K562 (cell line): ENCODE measurements around the gene GLMN. TPM values are rescaled to one million over a fixed set of nuclear protein-coding genes. Genes with fewer than 3 reads are reported as not detected.

Source experiments
- MYBL2 ChIP-seq, 2 experiments: fragments of 450-650 bp in 1 of 2; sonication (generic) in 1 of 2; formaldehyde crosslinking in 1 of 2; IDR thresholded peaks; 2 replicates each; pipeline versions ENCODE4 v1.6.1 to v1.8.1; 2017 to 2022; ENCODE audit warnings: borderline replicate concordance in 1 of 2, inconsistent platforms in 1 of 2, low read depth in 1 of 2, mild to moderate bottlenecking in 1 of 2, missing genetic modification reagents in 1 of 2, moderate library complexity in 1 of 2
- PCBP2 ChIP-seq: fragments of 200-400 bp; formaldehyde crosslinking; IDR thresholded peaks from 2 replicates; pipeline ENCODE4 v1.6.1; 2018; ENCODE audit warnings: low read length, low read depth, mild to moderate bottlenecking, moderate library complexity; ENCODE audit not compliant: poor library complexity, severe bottlenecking
- REST ChIP-seq, 2 experiments: fragments of 450-650 bp; formaldehyde crosslinking in 1 of 2; IDR thresholded peaks; 2 replicates each; pipeline versions ENCODE4 v1.4.0 to v1.6.1; 2014 to 2020; ENCODE audit warnings: mild to moderate bottlenecking in 2 of 2, borderline replicate concordance in 1 of 2, low read depth in 1 of 2
- polyA plus RNA-seq, 8 experiments: library from polyadenylated mRNA; depleted of rRNA in 4 of 8; stranded (reverse) in 5 of 8; unstranded in 3 of 8; fragments of >200 nt; fragmentation: Nextera tagmentation in 2 of 8; fragmentation: Illumina TruSeq in 1 of 8; extraction: Ambion mirVana in 2 of 8; extraction: Trizol in 1 of 8; gene quantifications; 2 replicates each; pipeline versions ENCODE4 v1.2.1 to v1.2.3, GENCODE V29; 2011 to 2014; ENCODE audit warnings: inconsistent platforms in 1 of 8, missing spikeins in 1 of 8
- total RNA-seq, 7 experiments: library from RNA; depleted of rRNA in 6 of 7; stranded (reverse); fragments of >200 nt in 6 of 7; fragmentation: Illumina TruSeq in 2 of 7; extraction: Trizol in 2 of 7; gene quantifications; 2 replicates each; pipeline versions ENCODE4 v1.2.1 to v1.2.3, GENCODE V29; 2011 to 2021; ENCODE audit warnings: low replicate concordance in 1 of 7

The GLMN gene
- total and polyA plus RNA-seq, 9 of the 15 experiments (the other 6 are each of a cell fraction or from before 2014, with no cell fraction given), result 13.0 to 24.8 (median 19.0) TPM

- TF ChIP-seq REST (IDR thresholded peaks at IDR 0.05; ENCODE audit: borderline replicate concordance) (peak; percentile 73; the same call in 1 of the 2 replicates), REST (CRISPR knock-in tag; IDR thresholded peaks at IDR 0.05; ENCODE audit: low read depth) (no peak), PCBP2 (no peak), MYBL2 (IDR thresholded peaks at IDR 0.05; ENCODE audit: low read depth) (no peak), MYBL2 (CRISPR knock-in tag; IDR thresholded peaks at IDR 0.05; ENCODE audit: borderline replicate concordance) (no peak)
- TF ChIP-seq, all 486 proteins: peak for 8
Measured at GRCh38 chr1:92310185-92310597, 11.4 kb upstream of the GLMN start (continued).
